HG03108 (cell line): Measurements from ENCODE around the gene FAM118B.
A peak's percentile ranks its signal among the peaks of the same experiment; 100 is the strongest.

Source experiments
- ATAC-seq: cut with Tn5 transposase; IDR thresholded peaks from one replicate; pipeline ENCODE4 v1.9.1; 2021; ENCODE audit warnings: moderate library complexity; ENCODE audit not compliant: unreplicated experiment

FAM118B gene

GRCh38 chr11:126186708-126187529, 24.7 kb upstream of the FAM118B start:
- no peak for ATAC-seq

DNA sequence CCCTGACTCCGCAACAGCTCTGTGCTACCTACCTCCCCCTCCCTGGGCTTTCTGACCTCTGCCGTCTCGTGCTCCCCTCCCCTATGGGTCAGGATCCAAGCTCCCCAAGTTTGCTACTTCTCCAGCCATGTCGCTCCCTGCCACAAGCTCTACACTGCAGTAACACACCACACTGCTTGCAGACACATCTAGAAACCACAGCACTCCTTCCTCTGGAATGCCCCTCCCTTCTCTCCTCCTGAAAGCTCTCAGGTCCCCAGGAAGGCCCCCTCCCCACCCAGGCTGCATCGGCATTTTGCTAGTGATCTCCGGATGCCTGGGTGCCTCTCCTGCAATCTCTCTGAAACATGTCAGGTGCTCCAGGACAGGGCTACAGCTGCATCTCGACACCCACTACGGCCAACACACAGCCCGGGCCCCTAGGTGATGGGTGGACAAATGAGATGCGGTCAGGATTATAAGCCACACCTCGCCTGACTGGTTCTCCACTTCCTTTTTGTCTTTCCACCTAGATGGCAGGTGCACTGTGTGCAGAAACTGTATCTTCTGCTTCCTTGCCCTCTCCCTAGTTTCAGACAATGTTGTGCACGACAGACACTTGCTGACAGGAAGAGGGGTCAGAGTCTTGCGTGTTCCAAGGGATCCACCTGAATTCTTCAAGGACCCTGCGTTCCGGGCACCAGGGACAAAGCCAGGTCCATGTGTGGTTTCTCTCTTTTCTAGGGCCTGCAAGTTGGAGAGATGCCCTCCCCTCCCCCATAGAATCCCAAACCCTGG, 23.1 kb upstream of the FAM118B start:
- ATAC-seq: peak; percentile 76

GRCh38 chr11:126189109-126189929, 22.3 kb upstream of the FAM118B start:
- peak; percentile 54 for ATAC-seq

GRCh38 chr11:126190792-126191191, 20.8 kb upstream of the FAM118B start:
- no peak for ATAC-seq

- ATAC-seq: no peak
Measured at GRCh38 chr11:126191379-126192073, 20.1 kb upstream of the FAM118B start.

- ATAC-seq: no peak
Measured at GRCh38 chr11:126192361-126192760, 19.2 kb upstream of the FAM118B start.

- ATAC-seq: no peak
Measured at GRCh38 chr11:126193038-126193478, 18.5 kb upstream of the FAM118B start.

- ATAC-seq: no peak
Measured at GRCh38 chr11:126194121-126194543, 17.4 kb upstream of the FAM118B start.

GRCh38 chr11:126195119-126195518, 16.5 kb upstream of the FAM118B start:
- no peak for ATAC-seq

DNA sequence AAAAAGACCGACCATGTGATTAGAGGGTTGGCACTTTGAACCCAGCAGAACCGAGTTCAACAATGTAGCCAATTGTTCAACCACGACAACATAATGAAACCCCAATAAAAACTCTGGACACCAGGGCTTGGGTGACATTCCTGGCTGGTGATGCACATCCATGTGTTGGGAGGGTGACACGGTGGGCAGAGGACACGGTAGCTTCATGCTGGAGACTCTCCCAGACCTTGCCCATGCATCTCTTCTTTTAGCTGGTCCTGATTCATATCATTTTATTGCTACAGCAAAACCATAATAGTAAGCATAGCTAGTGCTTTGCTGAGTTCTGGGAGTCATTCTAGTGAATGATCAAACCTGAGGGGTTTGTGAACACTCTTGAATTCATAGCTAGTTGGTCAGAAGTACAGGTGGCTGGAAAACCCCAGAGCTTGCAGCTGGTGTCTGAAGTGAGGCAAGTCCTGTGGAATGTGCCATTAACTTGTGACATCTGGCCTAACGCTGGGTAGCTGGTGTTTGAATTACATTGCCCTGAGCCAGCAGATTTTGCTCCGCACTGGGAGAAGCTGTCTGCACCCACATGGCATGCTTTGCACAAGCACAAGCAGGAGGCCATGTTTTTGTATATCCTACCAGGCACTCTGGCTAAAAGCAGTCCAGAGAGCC, 14.2 kb upstream of the FAM118B start:
- ATAC-seq: no peak

DNA sequence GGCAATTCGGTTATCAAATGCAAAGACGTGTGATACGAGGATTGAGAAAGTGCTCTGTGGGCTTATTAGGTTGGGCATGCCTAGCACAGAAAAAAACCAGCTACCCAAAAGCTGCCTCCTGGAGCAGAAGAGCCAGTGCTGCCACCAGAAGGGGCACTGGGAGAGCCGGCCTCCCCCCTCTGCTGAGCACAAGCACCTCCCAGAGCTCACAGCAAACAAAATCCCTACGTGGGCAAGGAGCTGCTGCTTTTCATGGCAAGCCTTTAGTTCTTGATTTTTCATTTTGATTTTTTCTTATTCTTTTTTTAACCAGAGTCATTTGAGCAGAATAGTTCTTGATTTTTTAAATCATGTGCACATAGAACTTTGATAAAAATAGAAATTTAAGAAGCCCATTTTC, 12.9 kb upstream of the FAM118B start:
- no peak for ATAC-seq

DNA sequence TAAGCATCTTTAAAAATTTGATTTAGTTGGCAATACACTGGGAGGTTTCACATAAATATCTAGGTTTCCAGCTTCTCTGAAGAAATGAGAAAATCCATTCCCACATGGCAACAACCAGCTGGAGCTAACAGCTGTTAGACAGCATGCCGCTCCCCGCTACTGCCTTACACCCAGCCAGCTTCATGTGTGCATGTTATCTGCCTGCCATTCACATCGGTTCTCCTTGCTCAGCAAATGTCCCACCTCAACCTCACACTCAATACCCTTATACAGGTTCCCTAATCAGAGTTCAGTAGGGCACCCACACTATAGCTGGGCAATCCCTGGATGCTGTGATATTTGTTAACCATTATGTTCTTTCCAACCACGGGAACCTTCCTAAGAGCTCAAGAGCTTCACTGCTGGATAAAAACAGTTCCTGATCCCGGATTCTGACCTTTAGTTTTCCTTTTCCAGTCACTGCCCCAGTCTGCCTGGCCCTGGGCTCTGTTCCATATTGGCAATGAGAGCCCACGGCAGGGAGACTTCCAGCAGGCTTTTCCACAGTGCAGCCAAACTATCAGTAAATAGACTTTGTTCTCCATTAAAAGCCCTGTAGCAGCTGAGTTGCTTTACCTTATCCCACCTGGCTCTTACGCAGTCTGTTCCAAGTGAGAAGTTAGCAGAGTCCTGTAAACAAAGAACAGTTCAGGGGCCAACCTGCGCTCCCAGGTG, 8.8 kb upstream of the FAM118B start:
- no peak for ATAC-seq

- no peak for ATAC-seq
Measured at GRCh38 chr11:126205359-126205758, 6.2 kb upstream of the FAM118B start.

DNA sequence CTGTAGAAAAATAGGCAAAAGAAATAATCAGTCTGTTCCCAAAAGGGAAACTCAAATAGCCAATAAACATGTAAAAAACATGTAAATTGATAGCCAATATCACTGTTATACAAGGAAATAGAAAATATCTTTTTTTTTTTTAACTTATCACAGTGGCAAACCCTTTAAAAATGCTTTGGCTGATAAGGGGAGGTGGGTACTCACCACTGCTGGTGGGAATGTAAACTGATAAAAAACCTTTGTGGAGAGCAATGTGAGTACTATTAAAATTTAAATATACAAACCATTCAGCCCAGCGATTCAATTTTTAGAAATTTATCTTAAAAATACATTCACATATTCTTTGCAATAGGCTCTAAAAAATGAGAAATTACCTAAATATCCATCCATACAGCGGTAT, 3.7 kb upstream of the FAM118B start:
- no peak for ATAC-seq

- no peak for ATAC-seq
Measured at GRCh38 chr11:126210871-126211235, 729 bp upstream of the FAM118B start.

GRCh38 chr11:126212089-126212660, 593 bp downstream of the FAM118B start:
- ATAC-seq: no peak

DNA sequence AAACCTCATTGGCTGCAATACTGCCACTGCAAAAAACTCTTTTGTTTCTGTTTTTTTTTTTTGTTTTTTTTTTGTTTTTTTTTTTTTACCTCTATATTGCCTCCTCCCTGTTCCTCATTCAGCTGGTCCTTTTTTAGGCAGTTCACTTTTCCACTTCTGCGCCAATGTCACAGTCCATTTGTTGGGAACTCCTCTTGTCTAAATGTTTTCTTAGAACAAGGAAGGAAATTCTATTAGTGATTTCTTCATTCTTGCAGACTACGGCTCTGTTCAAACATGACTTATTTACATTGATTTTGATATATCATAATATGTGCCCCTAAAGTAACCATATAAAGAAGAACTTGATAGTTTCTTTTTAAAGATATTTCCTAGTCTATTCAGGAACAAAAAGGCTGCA, 2.9 kb downstream of the FAM118B start:
- ATAC-seq: no peak

GRCh38 chr11:126214841-126215240, 3.3 kb downstream of the FAM118B start:
- ATAC-seq: no peak
